Activated naive CD8-positive, alpha-beta T cell treated with anti-CD3 and anti-CD28 coated beads, Interleukin-2, amount 10 ng/mL, durations not matched to agents 7 days and 5 days (primary cell): ENCODE results near the gene OTOA. TPM values are rescaled to one million over a fixed set of nuclear protein-coding genes. Genes with fewer than 3 reads are reported as not detected.
"Not testable (repeated sequence)": the region's sequence is repeated elsewhere in the genome, so short reads cannot be mapped to it uniquely, and the experiment has no call there.

ENCODE experiments used
- ATAC-seq: fragments of 150-1000 bp; cut with Tn5 transposase; one replicate; pipeline ENCODE4 v1.10.0; 2021; ENCODE audit warnings: low read depth, moderate library complexity
- POLR2A ChIA-PET: fragments of 350-600 bp; sonication (Branson Sonifier 250); formaldehyde crosslinking; loops from one replicate; lab custom pipeline; 2021; ENCODE audit warnings: antibody characterized with exemption; lab: Charles Lee
- DNase-seq: peaks from one replicate; pipeline ENCODE4 v3.0.0; 2021
- H3K27ac Mint-ChIP-seq: one replicate; pipeline ENCODE4 v1.8.0; 2022; ENCODE audit warnings: mild to moderate bottlenecking, mixed read lengths
- H3K27me3 Mint-ChIP-seq: one replicate; pipeline ENCODE4 v1.8.0; 2022; ENCODE audit warnings: mild to moderate bottlenecking, moderate library complexity, mixed read lengths
- H3K36me3 Mint-ChIP-seq: one replicate; pipeline ENCODE4 v1.8.0; 2021; ENCODE audit warnings: mild to moderate bottlenecking, mixed read lengths
- H3K4me1 Mint-ChIP-seq: one replicate; pipeline ENCODE4 v1.8.0; 2021; ENCODE audit warnings: mixed read lengths
- H3K4me3 Mint-ChIP-seq: one replicate; pipeline ENCODE4 v1.8.0; 2022; ENCODE audit warnings: mild to moderate bottlenecking, moderate library complexity, mixed read lengths
- H3K9me3 Mint-ChIP-seq: one replicate; pipeline ENCODE4 v1.8.0; 2021; ENCODE audit warnings: mixed read lengths
- total RNA-seq, 2 experiments: library from RNA; stranded (reverse); gene quantifications; one replicate each; pipeline ENCODE4 v1.2.3, GENCODE V29; 2021

Gene OTOA
- total RNA-seq, 2 experiments from 2014 or later = 0.14 to 0.17 TPM

- Mint-ChIP-seq H3K4me1 (peaks cover 7% of the 10 kb centered on the region), H3K27ac (no peak overlapping the region), H3K36me3 (no peaks in the 10 kb centered on the region), H3K9me3 (no peaks in the 10 kb centered on the region), H3K4me3 (no peak overlapping the region), H3K27me3 (peaks cover 3% of the 10 kb centered on the region)
- POLR2A ChIA-PET = interaction anchor here (0.5 to 1.2 kb wide), 2 partner anchors 9 to 231 kb away, joined by 3 to 4 read pairs; no protein-coding TSS in a partner anchor
- DNase-seq = no peak
- no peak for ATAC-seq
Measured at GRCh38 chr16:21701271-21701670, 37.5 kb downstream of the OTOA start.

DNA sequence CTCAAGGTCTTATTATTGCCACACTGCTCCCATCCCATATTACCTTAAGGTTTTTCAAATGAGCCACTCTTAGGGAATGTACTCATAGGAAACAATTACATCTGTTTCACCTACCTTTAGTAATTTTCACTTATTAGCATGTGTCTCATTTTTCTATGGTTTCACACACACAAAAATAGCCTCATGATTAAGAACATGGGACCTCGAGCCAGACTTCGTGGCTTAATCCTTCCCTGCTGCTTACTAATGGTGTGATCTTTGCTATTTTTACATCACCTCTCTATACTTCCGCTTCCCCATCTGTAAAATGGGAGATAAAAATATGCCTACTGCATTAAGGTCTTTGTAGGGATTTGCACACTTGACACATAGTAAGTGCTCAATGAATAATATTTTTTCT, 38.5 kb downstream of the OTOA start:
- Mint-ChIP-seq H3K4me3 (no peak overlapping the region), H3K27ac (no peak overlapping the region), H3K9me3 (no peaks in the 10 kb centered on the region), H3K4me1 (peaks cover 7% of the 10 kb centered on the region), H3K36me3 (no peaks in the 10 kb centered on the region), H3K27me3 (peaks cover 3% of the 10 kb centered on the region)
- POLR2A ChIA-PET = interaction anchor here (1.2 kb wide), 1 partner anchor 8 kb away, joined by 4 read pairs; no protein-coding TSS in a partner anchor
- ATAC-seq = no peak
- DNase-seq = no peak

DNA sequence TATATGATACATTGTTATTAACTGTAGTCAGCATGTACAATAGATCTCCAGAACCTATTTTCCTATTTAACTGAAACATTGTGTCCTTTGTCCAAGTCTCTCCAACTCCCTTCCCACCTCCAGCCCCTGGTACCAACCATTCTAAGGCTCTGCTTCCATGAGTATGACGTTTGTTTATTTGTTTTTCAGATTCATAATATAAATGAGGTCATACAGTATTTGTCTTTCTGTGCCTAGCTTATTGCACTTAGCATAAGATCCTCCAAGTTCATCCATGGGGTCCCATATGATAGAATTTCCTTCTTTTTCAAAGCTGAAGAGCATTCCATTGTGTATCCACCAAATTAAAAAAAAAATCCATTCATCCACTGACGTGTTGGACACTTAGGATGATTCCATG, 39.4 kb downstream of the OTOA start:
- Mint-ChIP-seq H3K4me3 (no peak overlapping the region), H3K36me3 (no peaks in the 10 kb centered on the region), H3K27ac (no peak overlapping the region), H3K27me3 (peaks cover 3% of the 10 kb centered on the region), H3K9me3 (no peaks in the 10 kb centered on the region), H3K4me1 (peaks cover 7% of the 10 kb centered on the region)
- ATAC-seq (no peak), DNase-seq (no peak)
- POLR2A ChIA-PET = no interaction called here

- no peaks in the 10 kb centered on the region for H3K36me3 Mint-ChIP-seq
- peaks cover 5% of the 10 kb centered on the region for H3K27me3 Mint-ChIP-seq
- peaks cover 7% of the 10 kb centered on the region for H3K4me1 Mint-ChIP-seq
- POLR2A ChIA-PET = no interaction called here
- DNase-seq (no peak), ATAC-seq (no peak)
- H3K4me3 Mint-ChIP-seq = no peak overlapping the region
- no peak overlapping the region for H3K27ac Mint-ChIP-seq
- H3K9me3 Mint-ChIP-seq = no peaks in the 10 kb centered on the region
Measured at GRCh38 chr16:21703589-21704174, 39.9 kb downstream of the OTOA start.

GRCh38 chr16:21704266-21704665, 40.5 kb downstream of the OTOA start:
- H3K4me3 Mint-ChIP-seq = no peak overlapping the region
- H3K9me3 Mint-ChIP-seq = no peaks in the 10 kb centered on the region
- peaks cover 7% of the 10 kb centered on the region for H3K4me1 Mint-ChIP-seq
- no peaks in the 10 kb centered on the region for H3K36me3 Mint-ChIP-seq
- H3K27me3 Mint-ChIP-seq = peaks cover 5% of the 10 kb centered on the region
- DNase-seq (no peak), ATAC-seq (no peak)
- H3K27ac Mint-ChIP-seq = no peak overlapping the region
- POLR2A ChIA-PET = no interaction called here

- H3K9me3 Mint-ChIP-seq = no peaks in the 10 kb centered on the region
- no peak for ATAC-seq
- H3K4me1 Mint-ChIP-seq = peaks cover 7% of the 10 kb centered on the region
- H3K27ac Mint-ChIP-seq = no peak overlapping the region
- no peak for DNase-seq
- POLR2A ChIA-PET = no interaction called here
- H3K36me3 Mint-ChIP-seq = no peaks in the 10 kb centered on the region
- peaks cover 5% of the 10 kb centered on the region for H3K27me3 Mint-ChIP-seq
- no peak overlapping the region for H3K4me3 Mint-ChIP-seq
Measured at GRCh38 chr16:21704733-21705132, 41.0 kb downstream of the OTOA start.

GRCh38 chr16:21708533-21709115, 44.9 kb downstream of the OTOA start:
- Mint-ChIP-seq H3K27me3 (peaks cover 7% of the 10 kb centered on the region), H3K36me3 (no peaks in the 10 kb centered on the region), H3K9me3 (no peaks in the 10 kb centered on the region), H3K27ac (no peak overlapping the region), H3K4me1 (peaks cover 5% of the 10 kb centered on the region), H3K4me3 (no peak overlapping the region)
- peak; percentile 66 for ATAC-seq
- POLR2A ChIA-PET = interaction anchor here (1.1 kb wide), 1 partner anchor 51 kb away, joined by 3 read pairs; no protein-coding TSS in a partner anchor
- peak; percentile 65 for DNase-seq

DNA sequence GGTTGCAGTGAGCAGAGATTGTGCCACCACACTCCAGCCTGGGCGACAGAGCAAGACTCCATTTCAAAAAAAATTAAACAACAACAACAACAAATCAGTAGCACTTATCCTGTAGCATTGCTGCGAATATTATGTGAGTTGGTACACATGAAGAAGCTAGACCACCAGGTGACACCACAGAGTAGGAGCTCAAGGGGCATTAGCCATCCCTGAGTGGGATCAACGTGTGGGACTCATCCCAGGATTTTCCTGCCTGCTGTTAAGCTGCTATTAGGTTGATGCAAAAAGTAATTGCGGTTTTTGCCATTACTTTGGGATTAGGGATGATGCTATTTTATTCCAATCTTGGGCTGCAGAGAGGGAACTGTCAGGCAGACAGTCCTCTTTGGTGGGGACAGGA, 47.2 kb downstream of the OTOA start:
- H3K4me3 Mint-ChIP-seq = no peak overlapping the region
- POLR2A ChIA-PET = no interaction called here
- ATAC-seq (no peak), DNase-seq (no peak)
- H3K27ac Mint-ChIP-seq = no peak overlapping the region
- H3K27me3 Mint-ChIP-seq = peaks cover 3% of the 10 kb centered on the region
- no peaks in the 10 kb centered on the region for H3K36me3 Mint-ChIP-seq
- H3K9me3 Mint-ChIP-seq = no peaks in the 10 kb centered on the region
- H3K4me1 Mint-ChIP-seq = peaks cover 8% of the 10 kb centered on the region

DNA sequence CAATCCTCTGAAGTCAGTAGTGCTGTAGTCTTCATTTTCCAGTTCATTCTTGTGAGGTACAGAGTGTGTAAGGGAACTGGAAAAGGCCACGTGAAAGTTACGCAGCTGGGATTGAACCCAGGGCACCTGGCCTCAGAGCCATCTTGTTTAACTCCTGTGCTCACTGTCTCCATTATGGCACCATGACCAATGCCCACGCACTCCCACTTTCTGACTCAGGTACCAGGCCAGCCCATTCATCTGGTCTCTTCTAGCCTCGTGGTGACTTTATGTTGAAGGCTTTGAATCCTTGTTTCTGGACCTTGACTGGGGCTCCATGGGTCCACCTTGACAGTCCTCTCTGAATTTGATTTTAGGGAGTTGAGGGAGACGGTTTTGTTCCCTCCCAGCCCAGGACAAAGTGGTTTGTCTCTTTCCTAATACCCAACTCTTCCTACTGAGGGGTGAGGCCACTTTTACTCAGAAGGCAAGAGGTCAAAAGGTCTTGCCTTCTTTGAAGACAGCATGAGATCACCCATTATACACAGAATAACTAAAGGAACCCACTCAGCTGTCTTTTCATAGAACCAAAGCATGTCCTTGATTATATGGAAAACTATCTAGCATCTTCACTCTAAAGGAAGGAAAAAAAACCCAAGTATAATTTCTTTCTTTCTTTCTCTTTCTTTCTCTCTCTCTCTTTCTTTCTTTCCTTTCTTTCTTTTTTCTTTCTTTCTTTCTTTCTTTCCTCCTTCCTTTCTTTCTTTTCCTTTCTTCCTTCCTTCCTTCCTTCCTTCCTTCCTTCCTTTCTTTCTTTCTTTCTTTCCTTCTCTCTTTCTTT, 50.0 kb downstream of the OTOA start:
- no peak for ATAC-seq
- no peak overlapping the region for H3K4me3 Mint-ChIP-seq
- no peaks in the 10 kb centered on the region for H3K36me3 Mint-ChIP-seq
- peaks cover 8% of the 10 kb centered on the region for H3K4me1 Mint-ChIP-seq
- H3K27ac Mint-ChIP-seq = no peak overlapping the region
- no peak for DNase-seq
- no peaks in the 10 kb centered on the region for H3K9me3 Mint-ChIP-seq
- peaks cover 2% of the 10 kb centered on the region for H3K27me3 Mint-ChIP-seq
- POLR2A ChIA-PET = no interaction called here

DNA sequence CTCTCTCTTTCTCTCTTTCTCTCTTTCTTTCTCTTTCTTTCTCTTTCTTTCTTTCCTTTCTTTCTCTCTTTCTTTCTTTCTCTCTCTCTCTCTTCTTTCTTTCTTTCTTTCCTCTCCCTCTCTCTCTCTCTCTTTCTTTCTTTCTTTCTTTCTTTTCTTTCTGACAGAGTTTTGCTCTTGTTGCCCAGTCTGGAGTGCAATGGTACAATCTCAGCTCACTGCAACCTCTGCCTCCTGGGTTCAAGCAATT, 50.5 kb downstream of the OTOA start:
- H3K4me1 Mint-ChIP-seq, ATAC-seq, H3K36me3 Mint-ChIP-seq, H3K27me3 Mint-ChIP-seq, DNase-seq, POLR2A ChIA-PET, H3K27ac Mint-ChIP-seq, H3K9me3 Mint-ChIP-seq, H3K4me3 Mint-ChIP-seq: not testable (repeated sequence)

DNA sequence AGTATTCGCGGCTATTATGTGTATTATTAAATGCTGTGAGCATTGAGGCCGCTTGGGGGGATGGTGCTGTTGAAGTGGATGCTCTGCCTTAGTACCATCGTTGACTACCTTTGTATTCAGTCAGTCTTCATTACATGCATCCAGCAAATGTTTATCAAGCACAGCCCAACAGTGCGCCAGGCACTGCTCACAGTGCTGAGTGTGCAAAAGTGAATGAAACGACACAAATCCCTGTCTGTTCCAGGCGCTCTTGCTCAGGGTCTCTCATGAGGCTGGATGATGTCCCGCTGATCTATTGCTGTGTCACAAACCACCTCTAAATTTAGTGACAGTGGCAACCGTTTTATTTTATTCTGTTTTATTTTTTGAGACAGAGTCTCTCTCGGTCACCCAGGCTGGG, 53.8 kb downstream of the OTOA start:
- H3K9me3 Mint-ChIP-seq = no peaks in the 10 kb centered on the region
- no peak overlapping the region for H3K27ac Mint-ChIP-seq
- peaks cover 8% of the 10 kb centered on the region for H3K4me1 Mint-ChIP-seq
- POLR2A ChIA-PET = no interaction called here
- H3K4me3 Mint-ChIP-seq = no peak overlapping the region
- DNase-seq = no peak
- no peak for ATAC-seq
- H3K36me3 Mint-ChIP-seq = no peaks in the 10 kb centered on the region
- no peaks in the 10 kb centered on the region for H3K27me3 Mint-ChIP-seq

DNA sequence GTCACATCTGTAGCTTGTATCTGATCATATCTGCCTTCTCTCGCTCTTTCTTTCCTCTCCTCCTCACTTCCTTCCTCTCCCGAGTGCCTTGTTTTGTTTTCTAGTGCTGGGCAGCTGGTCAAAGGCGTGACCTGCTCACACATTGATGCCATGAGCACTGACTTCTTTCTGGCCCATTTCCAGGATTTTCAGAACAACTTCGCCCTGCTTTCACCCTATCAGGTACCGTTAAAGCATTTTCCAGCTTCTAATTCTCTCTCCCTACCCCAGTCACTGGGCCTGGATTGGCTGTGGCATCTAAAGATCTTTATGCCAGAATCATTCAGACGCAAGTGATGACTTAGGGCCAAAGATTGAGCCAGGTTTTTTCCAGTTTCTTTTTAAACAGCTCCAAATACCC, 55.5 kb downstream of the OTOA start:
- peaks cover 4% of the 10 kb centered on the region for H3K36me3 Mint-ChIP-seq
- H3K27me3 Mint-ChIP-seq = no peaks in the 10 kb centered on the region
- DNase-seq (no peak), ATAC-seq (no peak)
- H3K9me3 Mint-ChIP-seq = peaks cover 6% of the 10 kb centered on the region
- no peak overlapping the region for H3K4me3 Mint-ChIP-seq
- peaks cover 7% of the 10 kb centered on the region for H3K4me1 Mint-ChIP-seq
- POLR2A ChIA-PET = no interaction called here
- H3K27ac Mint-ChIP-seq = no peak overlapping the region

DNA sequence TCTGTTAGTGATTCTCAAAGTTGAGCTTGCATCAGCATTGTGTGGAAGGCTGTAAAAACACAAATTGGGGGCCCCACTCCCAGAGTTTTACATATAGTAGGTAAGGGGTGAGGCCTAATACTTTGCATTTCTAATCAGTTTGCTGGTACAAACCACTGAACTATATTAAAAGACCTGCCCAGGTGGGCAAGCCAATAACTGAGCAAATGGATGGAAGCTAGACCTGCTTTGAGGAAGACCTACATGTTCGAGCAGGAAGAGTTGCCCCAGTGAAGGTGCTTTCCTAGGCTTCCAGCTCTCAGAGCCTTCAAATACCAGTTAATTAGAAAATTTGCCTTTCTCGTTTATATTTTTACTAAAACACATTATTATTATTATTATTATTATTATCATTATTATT, 56.8 kb downstream of the OTOA start:
- ATAC-seq (no peak), DNase-seq (no peak)
- H3K4me1 Mint-ChIP-seq = peaks cover 5% of the 10 kb centered on the region
- H3K4me3 Mint-ChIP-seq = no peak overlapping the region
- no peaks in the 10 kb centered on the region for H3K27me3 Mint-ChIP-seq
- peaks cover 6% of the 10 kb centered on the region for H3K9me3 Mint-ChIP-seq
- POLR2A ChIA-PET = no interaction called here
- peaks cover 4% of the 10 kb centered on the region for H3K36me3 Mint-ChIP-seq
- H3K27ac Mint-ChIP-seq = no peak overlapping the region
